Glomerular endothelial cell (primary cell): ENCODE measurements around the gene GALP. TPM values are rescaled to one million over a fixed set of nuclear protein-coding genes. Genes with fewer than 3 reads are reported as not detected.

ENCODE experiments used
- total RNA-seq: library from RNA; depleted of rRNA; stranded (reverse); fragments of >200 nt; gene quantifications from 2 replicates; pipeline ENCODE4 v1.2.3, GENCODE V29; 2015

Gene GALP
- total RNA-seq, 1 donor from 2014 or later = not detected

Other genes starting within 250 kb of the GALP start
- gene NLRP13, start 243.7 kb upstream of the GALP start, total RNA-seq = not detected in 2 replicates
- gene NLRP8, start 228.2 kb upstream of the GALP start, total RNA-seq = not detected in 2 replicates
- gene NLRP5, start 189.2 kb upstream of the GALP start, total RNA-seq = not detected in 2 replicates
- gene ZNF787, start 54.7 kb upstream of the GALP start, total RNA-seq = 16.4 and 20.5 TPM in 2 replicates
- 36.6 and 51.9 TPM in 2 replicates for gene ZNF444, start 34.7 kb upstream of the GALP start, total RNA-seq
- not detected in 2 replicates for gene ZSCAN5B, start 21.8 kb downstream of the GALP start, total RNA-seq
- gene ZSCAN5C, start 26.3 kb downstream of the GALP start, total RNA-seq = not detected in 2 replicates
- 0.53 and 0.82 TPM in 2 replicates for gene EDDM13, start 96.7 kb downstream of the GALP start, total RNA-seq
- gene ZSCAN5A, start 138.8 kb downstream of the GALP start, total RNA-seq = 4.0 and 4.1 TPM in 2 replicates
- 1.2 and 4.0 TPM in 2 replicates for gene ZNF582, start 217.5 kb downstream of the GALP start, total RNA-seq
- 1.9 and 6.4 TPM in 2 replicates for gene ZNF583, start 228.3 kb downstream of the GALP start, total RNA-seq